H1 (cell line): ENCODE results near the gene MRPS9. TPM values are rescaled to one million over a fixed set of nuclear protein-coding genes. Genes with fewer than 3 reads are reported as not detected.

Experiments
- CTCF ChIA-PET: fragments of 300-600 bp; sonication (Branson Sonifier 250); formaldehyde crosslinking; loops from one replicate; lab custom pipeline; 2021; ENCODE audit not compliant: partially characterized antibody; lab: Charles Lee
- POLR2A ChIA-PET: fragments of 300-600 bp; sonication (Branson Sonifier 250); formaldehyde crosslinking; loops from one replicate; lab custom pipeline; 2021; ENCODE audit warnings: inconsistent platforms; ENCODE audit not compliant: partially characterized antibody; lab: Charles Lee
- DNase-seq, 2 experiments: peaks; one replicate each; pipeline versions ENCODE4 v3.0.0 to v3.0.0-alpha.2; 2010 to 2022; ENCODE audit warnings: low spot score in 2 of 2, low read depth in 1 of 2, mixed read lengths in 1 of 2
- FAIRE-seq: peaks from 2 replicates; lab custom pipeline; 2011; peaks lifted over from hg19 to GRCh38; lab: Jason Lieb, UNC
- H2AFZ ChIP-seq: 2 replicates; pipeline ENCODE4 v1.8.1; 2012; ENCODE audit warnings: low read length, inconsistent platforms
- H2AK5ac ChIP-seq: 2 replicates; pipeline ENCODE4 v1.6.1; 2013; ENCODE audit warnings: low read depth, low read length
- H2BK120ac ChIP-seq: replicated peaks from 2 replicates; pipeline ENCODE3; 2013; ENCODE audit warnings: low read depth, low read length, inconsistent platforms
- H2BK12ac ChIP-seq: 2 replicates; pipeline ENCODE4 v1.6.1; 2013; ENCODE audit warnings: low read depth, low read length
- H2BK15ac ChIP-seq: 2 replicates; pipeline ENCODE4 v1.6.1; 2013; ENCODE audit warnings: low read length
- H2BK20ac ChIP-seq: 2 replicates; pipeline ENCODE4 v1.6.1; 2013; ENCODE audit warnings: low read length
- H2BK5ac ChIP-seq: 2 replicates; pipeline ENCODE4 v1.6.1; 2013; ENCODE audit warnings: low read depth, low read length
- H3K14ac ChIP-seq: 2 replicates; pipeline ENCODE4 v1.6.1; 2013; ENCODE audit warnings: inconsistent platforms; ENCODE audit not compliant: insufficient read length
- H3K18ac ChIP-seq: 2 replicates; pipeline ENCODE4 v1.6.1; 2013; ENCODE audit warnings: low read length; ENCODE audit errors: extremely low read depth
- H3K23ac ChIP-seq: 2 replicates; pipeline ENCODE4 v1.6.1; 2013; ENCODE audit warnings: inconsistent platforms; ENCODE audit not compliant: insufficient read length
- H3K23me2 ChIP-seq: 2 replicates; pipeline ENCODE4 v1.6.1; 2013; ENCODE audit warnings: low read depth, low read length
- H3K27ac ChIP-seq: 2 replicates; pipeline ENCODE4 v1.6.1; 2011; ENCODE audit warnings: low read depth, low read length, inconsistent platforms
- H3K27me3 ChIP-seq, 4 experiments: replicated peaks in 1 of 4; 1 replicate in 1 of 4; 2 replicates in 3 of 4; pipeline versions ENCODE4 v1.6.1 to v1.8.1; 2011 to 2013; ENCODE audit warnings: low read length in 3 of 4, mild to moderate bottlenecking in 3 of 4, inconsistent platforms in 2 of 4, mixed read lengths in 2 of 4, moderate library complexity in 1 of 4; ENCODE audit not compliant: control insufficient read depth in 3 of 4, insufficient read depth in 3 of 4; ENCODE audit errors: extremely low read depth in 1 of 4
- H3K36me3 ChIP-seq, 4 experiments: 2 replicates each; pipeline versions ENCODE4 v1.6.1 to v1.8.1; 2011 to 2013; ENCODE audit warnings: mild to moderate bottlenecking in 4 of 4, low read length in 3 of 4, moderate library complexity in 2 of 4, control low read depth in 1 of 4, inconsistent platforms in 1 of 4; ENCODE audit not compliant: insufficient read depth in 4 of 4, control insufficient read depth in 2 of 4
- H3K4ac ChIP-seq: replicated peaks from 2 replicates; pipeline ENCODE3; 2013; ENCODE audit warnings: low read length, low read depth, mixed read lengths, inconsistent platforms; ENCODE audit not compliant: insufficient read length
- H3K4me1 ChIP-seq, 4 experiments: replicated peaks in 1 of 4; 1 replicate in 1 of 4; 2 replicates in 3 of 4; pipeline versions ENCODE4 v1.6.1 to v1.8.1; 2011 to 2013; ENCODE audit warnings: low read length in 3 of 4, inconsistent platforms in 2 of 4, mixed read lengths in 1 of 4; ENCODE audit not compliant: insufficient read depth in 4 of 4, control insufficient read depth in 3 of 4
- H3K4me2 ChIP-seq, 2 experiments: 2 replicates each; pipeline versions ENCODE4 v1.6.1 to v1.8.1; 2011 to 2013; ENCODE audit warnings: low read depth in 2 of 2, low read length in 2 of 2, control low read depth in 1 of 2, inconsistent platforms in 1 of 2, mild to moderate bottlenecking in 1 of 2; ENCODE audit not compliant: insufficient read depth in 1 of 2
- H3K4me3 ChIP-seq, 4 experiments: fragments of 200-600, 300-600 bp in 1 of 4; sonication (generic), shearing (Covaris generic), sonication (Bioruptor Twin) in 1 of 4; 2 replicates each; pipeline versions ENCODE4 v1.5.1 to v1.8.1; 2011 to 2016; ENCODE audit warnings: low read length in 4 of 4, low read depth in 3 of 4, control low read depth in 2 of 4, inconsistent platforms in 2 of 4, mild to moderate bottlenecking in 2 of 4, mixed read lengths in 1 of 4, moderate library complexity in 1 of 4; ENCODE audit not compliant: insufficient read depth in 2 of 4; ENCODE audit errors: extremely low read depth in 1 of 4
- H3K56ac ChIP-seq: replicated peaks from 2 replicates; pipeline ENCODE3; 2013; ENCODE audit warnings: low read depth, mild to moderate bottlenecking, mixed read lengths, low read length, inconsistent platforms; ENCODE audit not compliant: insufficient read length
- H3K79me1 ChIP-seq: 2 replicates; pipeline ENCODE4 v1.6.1; 2013; ENCODE audit warnings: low read depth, low read length, control low read depth
- H3K79me2 ChIP-seq, 2 experiments: 2 replicates each; pipeline versions ENCODE4 v1.6.1 to v1.8.1; 2012 to 2013; ENCODE audit warnings: low read length in 2 of 2, mild to moderate bottlenecking in 2 of 2, inconsistent platforms in 1 of 2; ENCODE audit not compliant: insufficient read depth in 2 of 2, control insufficient read depth in 1 of 2
- H3K9ac ChIP-seq, 4 experiments: replicated peaks in 1 of 4; 1 replicate in 1 of 4; 2 replicates in 3 of 4; pipeline versions ENCODE4 v1.6.1 to v1.8.1; 2011 to 2013; ENCODE audit warnings: low read depth in 3 of 4, low read length in 3 of 4, control low read depth in 2 of 4, mild to moderate bottlenecking in 2 of 4, moderate library complexity in 2 of 4, inconsistent platforms in 1 of 4; ENCODE audit errors: extremely low read depth in 1 of 4
- H3K9me3 ChIP-seq, 2 experiments: 2 replicates each; pipeline versions ENCODE4 v1.6.1 to v1.8.1; 2012 to 2013; ENCODE audit warnings: mild to moderate bottlenecking in 2 of 2, moderate library complexity in 2 of 2, control low read depth in 1 of 2, inconsistent platforms in 1 of 2, low read depth in 1 of 2, low read length in 1 of 2, mixed read lengths in 1 of 2; ENCODE audit not compliant: insufficient read depth in 2 of 2
- H4K20me1 ChIP-seq, 2 experiments: replicated peaks in 1 of 2; 2 replicates each; pipeline versions ENCODE3 to v1.8.1; 2011 to 2013; ENCODE audit warnings: inconsistent platforms in 2 of 2, low read length in 2 of 2, mild to moderate bottlenecking in 1 of 2; ENCODE audit not compliant: insufficient read depth in 2 of 2, control insufficient read depth in 1 of 2
- H4K5ac ChIP-seq: 2 replicates; pipeline ENCODE4 v1.6.1; 2013; ENCODE audit warnings: low read length, low read depth, mixed read lengths, inconsistent platforms; ENCODE audit not compliant: insufficient read length
- H4K8ac ChIP-seq: 2 replicates; pipeline ENCODE4 v1.8.0; 2013; ENCODE audit warnings: mild to moderate bottlenecking, moderate library complexity, low read length, inconsistent platforms; ENCODE audit not compliant: insufficient read depth; ENCODE audit errors: extremely low read depth
- H4K91ac ChIP-seq: replicated peaks from 2 replicates; pipeline ENCODE3; 2013; ENCODE audit warnings: low read length, mixed read lengths, inconsistent platforms; ENCODE audit not compliant: insufficient read length
- WGBS, 2 experiments: shearing (Covaris generic) in 1 of 2; methylation state at CpG; one replicate each; pipeline versions ENCODE4 v1.1.6 to v1.1.7; 2013 to 2015; ENCODE audit warnings: low lambda C conversion rate in 2 of 2, mixed read lengths in 2 of 2, inconsistent platforms in 1 of 2, low coverage in 1 of 2, missing lambda C conversion rate in 1 of 2; ENCODE audit not compliant: insufficient replicate concordance in 2 of 2, insufficient coverage in 1 of 2, insufficient read length in 1 of 2; ENCODE audit errors: extremely low coverage in 1 of 2, missing lambda C conversion rate in 1 of 2; 5-methylcytosine and 5-hydroxymethylcytosine counted together
- polyA plus RNA-seq, 7 experiments: library from polyadenylated mRNA; depleted of rRNA in 3 of 7; stranded (reverse) in 5 of 7; unstranded in 2 of 7; fragments of >200 nt in 5 of 7; fragments of 200-250 nt in 2 of 7; gene quantifications; 1 replicate in 5 of 7; 2 replicates in 1 of 7; 4 replicates in 1 of 7; pipeline versions ENCODE4 v1.2.1 to v1.2.3, GENCODE V29; 2011 to 2013; ENCODE audit warnings: missing spikeins in 2 of 7, mixed read lengths in 2 of 7
- total RNA-seq: library from RNA; stranded (reverse); fragmentation: NEBNext Ultra II Directional; extraction: Animal tissue kit (Norgen Biotek cat#: 25700); gene quantifications from 2 replicates; pipeline ENCODE4 v1.2.1, GENCODE V29; 2021
- TF ChIP-seq, protein P1 (sequence below): IDR thresholded peaks from 2 replicates; pipeline ENCODE4 v1.6.1; 2011; ENCODE audit warnings: low read length, improper control_type of control experiment

MRPS9 gene
- total and polyA plus RNA-seq, 2 of the 8 experiments (the other 6 are each of a cell fraction or from before 2014, with no cell fraction given), result 36.2 to 71.0 TPM

DNA sequence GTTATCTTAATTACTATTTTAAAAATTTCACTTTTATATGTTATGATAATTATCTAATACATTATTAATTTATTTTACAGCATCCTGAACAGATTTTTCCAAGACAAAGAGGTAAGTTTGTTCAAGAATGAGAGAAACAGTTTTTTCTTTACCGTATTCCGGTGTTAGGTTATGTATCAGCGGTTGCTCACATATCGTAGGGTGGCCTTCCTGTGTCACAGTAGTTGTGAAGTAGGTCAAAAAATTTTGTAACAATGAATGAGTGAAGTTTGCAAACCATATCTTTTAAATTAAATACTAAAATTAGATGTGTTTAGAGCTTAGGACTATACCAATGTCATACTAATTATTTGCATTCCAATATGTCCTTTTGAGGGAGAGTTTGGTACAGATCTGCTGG is 33.5 kb downstream of the MRPS9 start:
- ChIA-PET POLR2A (no interaction called here), CTCF (interaction anchor here (0.8 to 1.0 kb wide), 2 partner anchors 167 to 268 kb away, joined by 3 read pairs; no protein-coding TSS in a partner anchor)
- H3K14ac ChIP-seq, result no peak overlapping the region
- H3K18ac ChIP-seq, result no peak overlapping the region
- peaks cover 1 to 5% (median 3%) of the 10 kb centered on the region in 4 experiments; a peak in 2 of 7 replicates for H3K4me1 ChIP-seq
- no peak overlapping the region for H2BK120ac ChIP-seq
- no peak overlapping the region for H2BK5ac ChIP-seq
- no peak overlapping the region for H3K9ac ChIP-seq
- WGBS, 2 experiments, result 90% methylated on average over 4 of the region's 4 CpGs; no CpG with 5 or more reads in 1 of the 2 experiments
- no peak overlapping the region for H3K4me2 ChIP-seq
- H2BK20ac ChIP-seq, result no peak overlapping the region
- H3K27ac ChIP-seq, result no peak overlapping the region
- H4K5ac ChIP-seq, result no peak overlapping the region
- H3K56ac ChIP-seq, result no peak overlapping the region
- H3K36me3 ChIP-seq, result peaks cover 0 to 3% (median 0%) of the 10 kb centered on the region in 4 experiments; a peak in 1 of 8 replicates
- no peak overlapping the region for H2AK5ac ChIP-seq
- peaks cover 0 to 3% of the 10 kb centered on the region in 2 experiments for H4K20me1 ChIP-seq
- H3K4ac ChIP-seq, result no peak overlapping the region
- no peaks in the 10 kb centered on the region for H3K23me2 ChIP-seq
- H2BK15ac ChIP-seq, result no peak overlapping the region
- H4K8ac ChIP-seq, result no peak overlapping the region
- FAIRE-seq (no peak), DNase-seq (no peak)
- H3K27me3 ChIP-seq, result no peaks in the 10 kb centered on the region
- H3K4me3 ChIP-seq, result no peak overlapping the region
- TF ChIP-seq, protein P1, sequence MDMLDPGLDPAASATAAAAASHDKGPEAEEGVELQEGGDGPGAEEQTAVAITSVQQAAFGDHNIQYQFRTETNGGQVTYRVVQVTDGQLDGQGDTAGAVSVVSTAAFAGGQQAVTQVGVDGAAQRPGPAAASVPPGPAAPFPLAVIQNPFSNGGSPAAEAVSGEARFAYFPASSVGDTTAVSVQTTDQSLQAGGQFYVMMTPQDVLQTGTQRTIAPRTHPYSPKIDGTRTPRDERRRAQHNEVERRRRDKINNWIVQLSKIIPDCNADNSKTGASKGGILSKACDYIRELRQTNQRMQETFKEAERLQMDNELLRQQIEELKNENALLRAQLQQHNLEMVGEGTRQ, result no peak
- H3K79me2 ChIP-seq, result peaks cover 0 to 29% of the 10 kb centered on the region in 2 experiments; a peak in 2 of 4 replicates
- H3K79me1 ChIP-seq, result peaks cover 3% of the 10 kb centered on the region; the same call in 1 of the 2 replicates
- no peaks in the 10 kb centered on the region for H3K9me3 ChIP-seq
- no peak overlapping the region for H2AFZ ChIP-seq
- no peak overlapping the region for H4K91ac ChIP-seq
- no peak overlapping the region for H2BK12ac ChIP-seq
- H3K23ac ChIP-seq, result no peak overlapping the region
